NCI-H146 (cell line): ENCODE measurements around the gene TEX28.
"Not testable (repeated sequence)": the region's sequence is repeated elsewhere in the genome, so short reads cannot be mapped to it uniquely, and the experiment has no call there.

ENCODE experiments used
- DNase-seq: peaks from one replicate; lab custom pipeline; 2025; lab: John Stamatoyannopoulos, UW

The TEX28 gene

GRCh38 chrX:154294791-154295574 is at the start of gene TEX28:
Gene TEX28 (minus strand): TSS chrX:154295124. CDS start chrX:154292117, 3,007 bp downstream.
- no peak for DNase-seq

- DNase-seq: not testable (repeated sequence)
Observed at GRCh38 chrX:154343620-154344019, 48.7 kb upstream of the TEX28 start.

GRCh38 chrX:154343063-154343462 is 48.1 kb upstream of the TEX28 start:
- DNase-seq: not testable (repeated sequence)

- not testable (repeated sequence) for DNase-seq
Observed at GRCh38 chrX:154341399-154342298, 46.7 kb upstream of the TEX28 start.

- no peak for DNase-seq
Observed at GRCh38 chrX:154334496-154334895, 39.6 kb upstream of the TEX28 start.

GRCh38 chrX:154333837-154334271 is 38.9 kb upstream of the TEX28 start:
- no peak for DNase-seq

- DNase-seq: no peak
Observed at GRCh38 chrX:154333116-154333515, 38.2 kb upstream of the TEX28 start.

- DNase-seq: no peak
Observed at GRCh38 chrX:154332561-154332960, 37.6 kb upstream of the TEX28 start.

- no peak for DNase-seq
Observed at GRCh38 chrX:154329294-154329693, 34.4 kb upstream of the TEX28 start.

GRCh38 chrX:154328646-154329045 is 33.7 kb upstream of the TEX28 start:
- no peak for DNase-seq

- no peak for DNase-seq
Observed at GRCh38 chrX:154327038-154327820, 32.3 kb upstream of the TEX28 start.

GRCh38 chrX:154325541-154325940 is 30.6 kb upstream of the TEX28 start:
- DNase-seq: no peak

GRCh38 chrX:154323537-154323936 is 28.6 kb upstream of the TEX28 start:
- no peak for DNase-seq

GRCh38 chrX:154322890-154323289 is 28.0 kb upstream of the TEX28 start:
- DNase-seq: no peak

- DNase-seq: no peak
Observed at GRCh38 chrX:154321594-154321993, 26.7 kb upstream of the TEX28 start.

GRCh38 chrX:154321152-154321551 is 26.2 kb upstream of the TEX28 start:
- DNase-seq: no peak

- DNase-seq: no peak
Observed at GRCh38 chrX:154320406-154320805, 25.5 kb upstream of the TEX28 start.

GRCh38 chrX:154317391-154317995 is 22.6 kb upstream of the TEX28 start:
- no peak for DNase-seq

GRCh38 chrX:154315416-154315815 is 20.5 kb upstream of the TEX28 start:
- no peak for DNase-seq

- no peak for DNase-seq
Observed at GRCh38 chrX:154313147-154313546, 18.2 kb upstream of the TEX28 start.

- no peak for DNase-seq
Observed at GRCh38 chrX:154312116-154312515, 17.2 kb upstream of the TEX28 start.
